ENCODE measurements around the gene IFFO2. TPM values are rescaled to one million over a fixed set of nuclear protein-coding genes. Genes with fewer than 3 reads are reported as not detected.

IFFO2 gene
- total RNA-seq, 1 donor: 3.3 TPM

GRCh38 chr1:18907917-18908845, 48.3 kb downstream of the IFFO2 start:
- TF ChIP-seq, protein P1, sequence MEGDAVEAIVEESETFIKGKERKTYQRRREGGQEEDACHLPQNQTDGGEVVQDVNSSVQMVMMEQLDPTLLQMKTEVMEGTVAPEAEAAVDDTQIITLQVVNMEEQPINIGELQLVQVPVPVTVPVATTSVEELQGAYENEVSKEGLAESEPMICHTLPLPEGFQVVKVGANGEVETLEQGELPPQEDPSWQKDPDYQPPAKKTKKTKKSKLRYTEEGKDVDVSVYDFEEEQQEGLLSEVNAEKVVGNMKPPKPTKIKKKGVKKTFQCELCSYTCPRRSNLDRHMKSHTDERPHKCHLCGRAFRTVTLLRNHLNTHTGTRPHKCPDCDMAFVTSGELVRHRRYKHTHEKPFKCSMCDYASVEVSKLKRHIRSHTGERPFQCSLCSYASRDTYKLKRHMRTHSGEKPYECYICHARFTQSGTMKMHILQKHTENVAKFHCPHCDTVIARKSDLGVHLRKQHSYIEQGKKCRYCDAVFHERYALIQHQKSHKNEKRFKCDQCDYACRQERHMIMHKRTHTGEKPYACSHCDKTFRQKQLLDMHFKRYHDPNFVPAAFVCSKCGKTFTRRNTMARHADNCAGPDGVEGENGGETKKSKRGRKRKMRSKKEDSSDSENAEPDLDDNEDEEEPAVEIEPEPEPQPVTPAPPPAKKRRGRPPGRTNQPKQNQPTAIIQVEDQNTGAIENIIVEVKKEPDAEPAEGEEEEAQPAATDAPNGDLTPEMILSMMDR (IDR thresholded peaks at IDR 0.05; ENCODE audit: insufficient read depth, low read length): no peak
- H3K4me3 ChIP-seq (ENCODE audit: low read depth, low read length): no peak overlapping the region
- DNase-seq (ENCODE audit: low read depth): no peak

GRCh38 chr1:18907021-18907916, 49.2 kb downstream of the IFFO2 start:
- peak; percentile 79 for DNase-seq (ENCODE audit: low read depth)
- no peak overlapping the region for H3K4me3 ChIP-seq (ENCODE audit: low read depth, low read length)
- TF ChIP-seq, protein P1 (IDR thresholded peaks at IDR 0.05; ENCODE audit: insufficient read depth, low read length): peak; percentile 69

- no peak for DNase-seq (ENCODE audit: low read depth)
- H3K4me3 ChIP-seq (ENCODE audit: low read depth, low read length): peak overlapping the region; percentile 76
- TF ChIP-seq, protein P1 (IDR thresholded peaks at IDR 0.05; ENCODE audit: insufficient read depth, low read length): no peak
Measured at GRCh38 chr1:18903291-18903756, 53.2 kb downstream of the IFFO2 start.

- peak; percentile 98 for DNase-seq (ENCODE audit: low read depth)
- peak within 1 kb of the TSS; percentile 87 for H3K4me3 ChIP-seq (ENCODE audit: low read depth, low read length)
- TF ChIP-seq, protein P1 (IDR thresholded peaks at IDR 0.05; ENCODE audit: insufficient read depth, low read length): no peak
Measured at GRCh38 chr1:18902523-18903290, 53.8 kb downstream of the IFFO2 start, which contains the start of gene ALDH4A1. TSS of gene ALDH4A1 (minus strand) at chr1:18902555. CDS start at chr1:18902523, 32 bp downstream.

DNA sequence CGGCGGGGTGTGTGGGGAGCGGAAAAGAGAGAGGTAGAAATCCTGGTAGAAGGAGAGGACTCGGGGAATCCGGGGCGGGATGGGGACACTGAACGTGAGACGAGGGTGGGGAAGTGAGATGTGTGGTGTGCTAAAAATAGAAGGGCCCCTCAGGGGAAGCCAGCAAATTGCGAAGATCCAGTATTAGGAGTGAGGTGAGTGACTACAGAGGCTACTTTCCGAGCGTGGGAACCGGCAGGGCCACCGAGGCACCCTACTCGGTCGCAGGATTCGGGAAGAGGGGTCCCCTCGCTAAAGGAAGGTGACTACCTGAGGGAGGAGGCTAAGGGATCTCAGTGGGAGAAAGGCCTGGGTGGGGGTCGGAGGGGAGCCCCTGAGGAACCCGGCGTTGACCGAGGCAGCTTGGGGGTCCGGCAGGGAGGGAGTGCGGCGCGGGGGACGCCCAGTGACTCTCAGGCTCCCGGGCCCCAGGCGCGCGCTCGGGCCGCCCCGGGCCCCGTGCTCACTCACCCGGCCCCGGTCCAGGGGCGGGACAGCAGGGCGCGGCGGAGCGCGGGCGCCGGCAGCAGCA, 54.4 kb downstream of the IFFO2 start:
- peak overlapping the region; percentile 87 for H3K4me3 ChIP-seq (ENCODE audit: low read depth, low read length)
- TF ChIP-seq, protein P1 (IDR thresholded peaks at IDR 0.05; ENCODE audit: insufficient read depth, low read length): no peak
- peak; percentile 25 for DNase-seq (ENCODE audit: low read depth)
